Measurements from ENCODE around the gene TASOR. TPM values are rescaled to one million over a fixed set of nuclear protein-coding genes. Genes with fewer than 3 reads are reported as not detected.

Gene TASOR
- total and polyA plus RNA-seq, 8 donors: 12.7 to 32.1 (median 17.6) TPM

DNA sequence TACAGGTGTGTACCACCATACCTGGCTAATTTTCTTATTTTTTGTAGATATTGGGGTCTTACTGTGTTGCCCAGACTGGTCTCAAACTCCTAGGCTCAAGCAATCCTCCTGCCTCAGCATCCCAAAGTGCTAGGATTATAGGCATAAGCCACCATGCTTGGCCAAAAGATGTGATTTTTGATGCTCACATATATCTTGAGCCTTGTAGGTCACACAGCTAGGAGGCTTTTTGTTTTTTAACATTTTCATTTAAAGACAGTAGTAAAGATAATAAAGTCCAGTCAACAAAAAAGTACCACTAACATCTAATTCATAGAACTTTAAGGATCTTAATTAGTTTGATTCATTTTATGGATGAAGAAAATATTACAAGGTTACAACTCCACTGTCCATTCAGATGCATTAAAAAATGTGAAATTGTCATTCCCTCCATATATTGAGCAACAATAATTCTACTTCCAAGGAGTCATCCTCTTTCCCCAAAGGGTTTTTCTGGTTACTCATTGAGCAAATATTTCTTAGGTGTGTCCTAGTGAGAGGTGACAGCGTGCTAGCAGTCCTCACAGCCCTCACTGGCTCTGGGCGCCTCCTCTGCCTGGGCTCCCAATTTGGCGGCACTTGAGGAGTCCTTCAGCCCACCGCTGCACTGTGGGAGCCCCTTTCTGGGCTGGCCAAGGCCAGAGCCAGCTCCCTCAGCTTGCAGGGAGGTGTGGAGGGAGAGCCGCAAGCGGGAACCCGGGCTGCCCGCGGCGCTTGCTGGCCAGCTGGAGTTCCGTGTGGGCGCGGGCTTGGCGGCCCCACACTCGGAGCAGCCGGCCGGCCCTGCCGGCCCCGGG lies 8.3 kb upstream of the TASOR start:
- no peak for ATAC-seq
- WGBS, 2 donors: 96% methylated on average over 12 to 19 of the region's 19 CpGs
- TF ChIP-seq, protein P1, sequence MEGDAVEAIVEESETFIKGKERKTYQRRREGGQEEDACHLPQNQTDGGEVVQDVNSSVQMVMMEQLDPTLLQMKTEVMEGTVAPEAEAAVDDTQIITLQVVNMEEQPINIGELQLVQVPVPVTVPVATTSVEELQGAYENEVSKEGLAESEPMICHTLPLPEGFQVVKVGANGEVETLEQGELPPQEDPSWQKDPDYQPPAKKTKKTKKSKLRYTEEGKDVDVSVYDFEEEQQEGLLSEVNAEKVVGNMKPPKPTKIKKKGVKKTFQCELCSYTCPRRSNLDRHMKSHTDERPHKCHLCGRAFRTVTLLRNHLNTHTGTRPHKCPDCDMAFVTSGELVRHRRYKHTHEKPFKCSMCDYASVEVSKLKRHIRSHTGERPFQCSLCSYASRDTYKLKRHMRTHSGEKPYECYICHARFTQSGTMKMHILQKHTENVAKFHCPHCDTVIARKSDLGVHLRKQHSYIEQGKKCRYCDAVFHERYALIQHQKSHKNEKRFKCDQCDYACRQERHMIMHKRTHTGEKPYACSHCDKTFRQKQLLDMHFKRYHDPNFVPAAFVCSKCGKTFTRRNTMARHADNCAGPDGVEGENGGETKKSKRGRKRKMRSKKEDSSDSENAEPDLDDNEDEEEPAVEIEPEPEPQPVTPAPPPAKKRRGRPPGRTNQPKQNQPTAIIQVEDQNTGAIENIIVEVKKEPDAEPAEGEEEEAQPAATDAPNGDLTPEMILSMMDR (IDR thresholded peaks at IDR 0.05): no peak
- no peaks in the 10 kb centered on the region for H3K9me3 ChIP-seq
- intact Hi-C loops (cut with DNase I): no loop called here
- no peaks in the 10 kb centered on the region for H3K27me3 ChIP-seq
- H3K4me3 ChIP-seq: no peak overlapping the region
- no peaks in the 10 kb centered on the region for H3K36me3 ChIP-seq
- FAIRE-seq: no peak
- DNase-seq: no peak
- H3K27ac ChIP-seq: no peak overlapping the region
- no peaks in the 10 kb centered on the region for H3K4me1 ChIP-seq

DNA sequence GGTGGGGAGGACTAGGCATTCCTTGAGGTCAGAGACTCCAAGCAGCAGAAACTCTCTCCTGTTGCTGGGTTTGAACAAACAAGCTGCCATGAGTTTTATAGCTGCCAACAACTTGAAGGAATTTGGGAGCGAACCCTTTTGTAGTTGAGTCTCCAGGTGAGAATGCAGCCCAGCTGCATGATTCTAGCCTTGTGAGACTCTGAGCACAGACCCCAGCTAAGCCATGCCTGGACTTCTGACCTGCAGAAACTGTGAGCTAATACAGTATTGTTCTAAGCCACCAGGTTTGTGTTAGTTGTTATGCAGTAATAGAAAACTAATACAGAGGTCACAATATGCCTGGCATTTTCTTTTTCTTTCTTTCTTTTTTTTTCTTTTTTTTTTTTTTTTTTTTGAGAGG lies 6.2 kb upstream of the TASOR start:
- Histone ChIP-seq H3K27ac (no peak overlapping the region), H3K36me3 (no peaks in the 10 kb centered on the region), H3K9me3 (no peaks in the 10 kb centered on the region), H3K27me3 (no peaks in the 10 kb centered on the region), H3K4me3 (no peak overlapping the region), H3K4me1 (no peaks in the 10 kb centered on the region)
- no peak for DNase-seq
- intact Hi-C loops (cut with DNase I): no loop called here
- no peak for ATAC-seq
- FAIRE-seq: no peak
- TF ChIP-seq, protein P1 (IDR thresholded peaks at IDR 0.05): no peak
- WGBS, 2 donors: 92 to 93% methylated on average over 1 of the region's 1 CpG

DNA sequence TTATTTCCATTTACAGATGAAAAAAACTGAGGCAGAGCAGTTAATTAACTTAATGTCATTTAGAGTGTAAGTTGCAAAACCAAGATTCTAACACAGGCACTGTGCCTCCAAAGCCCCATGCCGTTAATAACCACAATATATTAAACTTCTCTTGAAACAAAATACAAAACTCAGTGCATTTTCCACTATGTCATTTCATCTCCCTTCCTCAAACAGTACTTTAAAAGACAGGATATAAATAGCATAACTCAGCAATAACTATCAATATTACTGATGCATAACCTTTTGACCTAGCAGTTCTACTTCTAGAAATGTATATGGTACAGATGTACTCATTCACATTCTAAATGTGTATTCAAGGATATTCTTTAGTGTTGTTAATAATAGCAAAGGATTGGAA lies 5.1 kb upstream of the TASOR start:
- intact Hi-C loops (cut with DNase I): no loop called here
- 80 to 85% methylated on average over 1 of the region's 1 CpG for WGBS, 2 donors

DNA sequence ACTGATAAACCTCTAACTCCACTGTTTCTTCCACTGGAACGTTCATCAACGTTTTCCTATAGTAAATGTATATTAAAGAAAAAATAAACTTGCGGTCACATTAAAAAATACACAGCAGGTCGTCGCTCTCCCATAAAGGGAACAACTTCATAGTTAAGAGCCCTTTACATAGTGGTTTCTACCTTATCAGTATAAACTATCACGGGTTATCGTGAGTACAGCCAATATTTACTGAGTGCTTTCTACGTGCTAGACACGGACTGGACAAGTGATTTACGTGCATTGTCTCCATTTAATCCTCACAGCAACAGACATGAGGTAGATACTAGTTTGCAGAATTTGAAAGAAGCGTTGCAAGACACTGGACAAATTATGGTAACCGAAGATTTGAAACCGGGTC lies 964 bp upstream of the TASOR start:
- intact Hi-C loops (cut with DNase I): no loop called here
- no peak overlapping the region for H3K4me3 ChIP-seq
- no peaks in the 10 kb centered on the region for H3K36me3 ChIP-seq
- TF ChIP-seq, protein P1 (IDR thresholded peaks at IDR 0.05): no peak
- FAIRE-seq (no peak), DNase-seq (no peak), ATAC-seq (no peak)
- no peak overlapping the region for H3K27ac ChIP-seq
- 79 to 84% methylated on average over 13 of the region's 13 CpGs for WGBS, 2 donors
- no peaks in the 10 kb centered on the region for H3K27me3 ChIP-seq
- no peaks in the 10 kb centered on the region for H3K9me3 ChIP-seq
- H3K4me1 ChIP-seq: peaks cover 11 to 14% (median 12%) of the 10 kb centered on the region in 3 donors

More for the DNA sequence above, 5.1 kb upstream of the TASOR start:
- no peaks in the 10 kb centered on the region for H3K4me1 ChIP-seq
- no peak for DNase-seq
- no peak overlapping the region for H3K4me3 ChIP-seq
- TF ChIP-seq, protein P1 (IDR thresholded peaks at IDR 0.05): no peak
- H3K27me3 ChIP-seq: no peaks in the 10 kb centered on the region
- no peak for FAIRE-seq
- no peaks in the 10 kb centered on the region for H3K36me3 ChIP-seq
- no peaks in the 10 kb centered on the region for H3K9me3 ChIP-seq
- no peak for ATAC-seq
- H3K27ac ChIP-seq: no peak overlapping the region
